Stimulated activated CD4-positive, alpha-beta T cell treated with anti-CD3 and anti-CD28 coated beads, TNF-alpha, amount 100 ng/mL, for 48 hours (primary cell): ENCODE measurements around the gene TUBB4A.

Experiments
- DNase-seq, 3 donors: peaks; one replicate each; pipeline ENCODE4 v3.0.0-alpha.2; 2020; ENCODE audit warnings: low read depth in 3 of 3

TUBB4A gene

DNA sequence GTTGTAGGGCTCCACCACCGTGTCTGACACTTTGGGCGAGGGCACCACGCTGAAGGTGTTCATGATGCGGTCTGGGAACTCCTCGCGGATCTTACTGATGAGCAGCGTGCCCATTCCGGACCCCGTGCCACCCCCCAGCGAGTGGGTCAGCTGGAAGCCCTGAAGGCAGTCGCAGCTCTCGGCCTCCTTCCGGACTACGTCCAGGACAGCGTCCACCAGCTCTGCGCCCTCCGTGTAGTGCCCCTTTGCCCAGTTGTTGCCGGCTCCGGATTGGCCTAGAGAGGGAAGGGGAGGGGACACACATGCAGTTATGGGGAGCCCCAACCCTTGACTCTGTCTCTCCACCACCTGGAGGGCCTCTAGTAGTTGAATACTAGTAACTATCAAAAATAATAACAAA lies 6.2 kb downstream of the TUBB4A start:
- DNase-seq: no peak

DNA sequence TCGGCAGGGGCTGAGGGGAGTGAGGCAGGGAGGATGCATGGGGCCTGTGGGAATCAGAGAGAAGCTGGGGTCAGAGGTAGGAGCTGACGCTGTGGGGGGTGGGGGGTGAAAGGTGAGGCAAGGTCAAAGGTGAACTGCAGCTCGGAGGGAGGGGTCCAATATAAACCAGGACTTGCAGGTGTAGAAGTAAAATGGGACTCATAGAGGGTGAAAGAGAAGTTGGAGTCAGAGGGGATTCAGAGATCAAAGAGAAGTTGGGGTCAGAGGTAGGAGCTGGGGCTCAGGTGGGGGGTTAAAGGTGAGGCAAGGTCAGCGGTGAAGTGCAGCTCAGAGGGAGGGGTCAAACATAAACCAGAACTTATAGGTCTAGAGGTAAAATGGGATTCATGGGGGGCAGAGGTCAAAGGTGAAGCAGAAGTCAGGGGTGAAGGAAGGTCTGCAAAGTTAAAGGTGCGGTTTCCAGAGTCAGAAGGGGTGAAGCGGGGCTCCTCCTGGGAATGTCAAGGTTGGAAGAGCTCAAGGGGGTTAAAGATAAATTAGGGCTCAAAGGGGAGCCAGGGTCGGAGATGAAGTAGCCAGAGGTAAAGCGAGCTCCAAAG lies 7.6 kb downstream of the TUBB4A start:
- DNase-seq: no peak

- DNase-seq: no peak
Observed at GRCh38 chr19:6491802-6492592, 10.1 kb downstream of the TUBB4A start.

GRCh38 chr19:6490134-6490533 lies 12.0 kb downstream of the TUBB4A start:
- DNase-seq: no peak

DNA sequence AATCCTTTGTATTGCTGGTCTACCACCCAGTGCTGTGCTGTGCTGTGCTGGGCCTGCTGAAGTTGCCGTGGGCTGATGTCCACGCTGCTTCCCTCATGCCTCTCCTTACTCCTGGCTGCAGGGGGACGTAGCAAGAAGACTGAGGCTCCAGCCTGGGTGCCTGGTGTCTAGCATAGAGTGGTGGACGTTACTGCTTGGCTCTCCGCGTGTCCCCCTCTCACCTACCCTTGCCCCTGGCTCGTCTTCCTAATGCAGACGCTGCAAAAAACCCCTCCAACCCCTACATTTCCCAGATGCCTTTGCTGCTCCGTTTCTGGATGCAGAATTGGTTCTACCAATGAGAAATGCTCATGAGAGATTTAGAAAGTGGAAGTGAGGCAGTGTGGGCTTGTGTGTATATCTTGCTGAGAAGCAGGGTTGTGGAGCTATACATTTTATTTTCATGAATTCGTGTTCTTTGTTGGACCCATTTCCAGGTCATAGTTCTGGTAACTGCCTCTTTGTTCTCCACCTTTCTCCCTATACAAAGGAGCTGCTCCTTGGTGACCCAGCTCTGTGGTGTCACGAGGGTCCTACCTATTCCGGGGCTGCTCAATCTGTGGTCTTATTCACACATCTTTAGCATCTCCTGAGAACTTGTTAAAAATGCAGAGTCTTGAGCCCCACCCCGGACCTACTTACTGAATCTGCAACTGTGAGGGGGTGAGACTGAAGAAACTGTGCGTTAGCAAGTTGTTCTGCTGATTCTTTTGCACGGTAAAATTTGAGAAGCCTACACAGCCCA lies 12.6 kb downstream of the TUBB4A start:
- DNase-seq: no peak

DNA sequence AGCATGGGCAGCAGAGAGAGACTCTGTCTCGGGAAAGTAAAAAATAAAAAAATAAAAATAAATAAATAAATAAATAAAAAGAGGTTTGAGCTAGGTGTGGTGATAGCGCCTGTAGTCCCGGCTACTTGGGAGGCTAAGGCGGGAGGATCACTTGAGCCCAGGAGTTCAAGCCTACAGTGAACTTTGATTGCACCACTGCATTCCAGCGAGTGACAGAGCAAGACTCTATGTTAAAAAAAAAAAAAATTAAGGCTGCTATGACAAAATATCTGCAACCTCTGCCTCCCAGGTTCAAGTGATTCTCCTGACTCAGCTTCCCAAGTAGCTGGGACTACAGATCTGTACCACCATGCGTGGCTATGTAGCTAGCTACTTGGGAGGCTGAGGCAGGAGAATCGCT lies 17.3 kb downstream of the TUBB4A start:
- DNase-seq: no peak

DNA sequence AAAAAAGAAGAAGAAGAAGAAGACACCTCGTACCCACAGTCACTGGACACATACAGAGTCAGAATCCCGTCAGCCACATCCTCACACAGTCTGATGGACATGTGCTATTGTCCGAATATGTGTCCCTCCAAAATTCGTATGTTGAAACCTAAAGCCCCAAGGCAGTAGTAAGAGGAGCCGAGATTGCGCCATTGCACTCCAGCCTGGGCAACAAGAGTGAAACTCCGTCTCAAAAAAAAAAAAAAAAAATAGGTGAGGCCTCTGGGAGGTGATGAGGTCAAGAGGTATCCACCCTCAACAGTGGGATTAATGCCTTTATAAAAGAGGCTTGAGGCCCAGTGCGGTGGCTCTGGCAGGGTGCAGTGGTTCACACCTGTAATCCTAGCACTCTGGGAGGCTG lies 17.9 kb downstream of the TUBB4A start:
- DNase-seq: no peak

DNA sequence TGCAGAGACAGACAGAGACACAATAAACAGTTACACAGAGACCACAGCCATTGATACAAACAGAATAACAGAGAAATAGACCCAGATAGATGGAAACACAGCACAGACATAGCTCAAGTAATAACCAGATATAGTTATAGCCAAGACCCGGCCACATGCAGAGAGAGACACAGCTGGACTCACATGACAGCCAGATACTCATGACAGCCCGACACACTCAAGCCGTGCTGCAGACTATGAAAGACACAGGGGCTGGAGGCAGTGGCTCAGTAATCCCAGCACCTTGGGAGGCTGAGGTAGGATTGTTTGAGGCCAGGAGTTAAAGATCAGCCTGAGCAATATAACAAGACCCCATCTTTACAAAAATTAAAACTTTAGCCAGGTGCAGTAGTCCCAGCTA lies 18.9 kb downstream of the TUBB4A start:
- no peak for DNase-seq

DNA sequence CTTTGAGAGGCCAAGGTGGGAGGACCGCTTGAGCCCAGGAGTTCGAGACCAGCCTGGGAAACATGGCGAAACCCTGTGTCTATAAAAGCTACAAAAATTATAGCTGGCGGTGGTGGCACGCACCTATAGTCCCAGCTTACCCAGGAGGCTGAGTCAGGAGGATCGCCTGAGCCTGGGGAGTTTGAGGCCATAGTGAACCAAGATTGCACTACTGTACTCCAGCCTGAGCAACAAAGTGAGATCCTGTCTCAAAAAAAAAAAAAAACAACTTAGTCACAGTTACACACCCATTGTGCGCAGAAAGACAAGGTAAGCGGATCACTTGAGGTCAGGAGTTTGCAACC lies 19.8 kb downstream of the TUBB4A start:
- DNase-seq: no peak

DNA sequence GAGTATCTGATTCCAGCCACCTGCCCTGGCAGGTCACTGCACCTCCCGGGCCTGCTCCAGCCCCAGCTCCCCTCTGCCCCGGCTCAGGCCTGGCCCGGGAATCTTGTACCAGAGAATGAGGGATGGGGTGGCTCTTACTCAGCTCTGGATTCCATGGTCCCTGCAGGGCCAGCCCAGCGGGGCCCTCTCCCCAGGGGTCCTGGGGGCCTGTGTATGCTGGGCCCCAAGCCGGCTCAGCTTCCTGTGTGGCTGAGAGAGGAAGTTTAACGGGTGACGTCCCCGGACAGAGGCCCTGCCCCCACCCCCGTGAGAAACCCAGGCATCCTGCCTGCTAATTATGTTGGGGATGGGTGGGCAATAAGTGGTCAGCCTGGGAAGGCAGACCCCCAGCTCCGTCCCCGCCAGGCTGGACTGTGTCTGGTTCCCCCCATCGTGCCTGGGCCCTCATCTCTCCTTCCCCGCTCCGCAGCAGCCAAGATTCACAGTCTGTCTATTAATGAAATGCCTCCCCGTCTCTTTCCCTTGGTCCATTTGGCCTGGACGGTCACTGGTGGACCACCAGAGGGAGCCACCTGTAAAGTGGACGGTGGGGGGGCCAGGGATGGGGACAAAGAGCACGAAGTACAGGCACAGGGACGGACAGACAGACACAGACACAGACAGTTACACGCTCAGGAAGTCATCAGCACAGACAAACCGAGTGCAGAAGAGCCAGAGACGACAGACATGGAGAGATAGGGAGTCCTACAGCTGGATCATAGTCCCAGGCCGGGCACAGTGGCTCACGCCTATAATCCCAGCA lies 20.4 kb downstream of the TUBB4A start, which contains the start of gene DENND1C:
DENND1C (minus strand) TSS at position 247 of the 802 bp plus-strand sequence; CDS start at position 155, 92 bp downstream.
- peak; percentile 26 to 64 (median 38) for DNase-seq

GRCh38 chr19:6480848-6481415 lies 21.2 kb downstream of the TUBB4A start:
- no peak for DNase-seq

DNA sequence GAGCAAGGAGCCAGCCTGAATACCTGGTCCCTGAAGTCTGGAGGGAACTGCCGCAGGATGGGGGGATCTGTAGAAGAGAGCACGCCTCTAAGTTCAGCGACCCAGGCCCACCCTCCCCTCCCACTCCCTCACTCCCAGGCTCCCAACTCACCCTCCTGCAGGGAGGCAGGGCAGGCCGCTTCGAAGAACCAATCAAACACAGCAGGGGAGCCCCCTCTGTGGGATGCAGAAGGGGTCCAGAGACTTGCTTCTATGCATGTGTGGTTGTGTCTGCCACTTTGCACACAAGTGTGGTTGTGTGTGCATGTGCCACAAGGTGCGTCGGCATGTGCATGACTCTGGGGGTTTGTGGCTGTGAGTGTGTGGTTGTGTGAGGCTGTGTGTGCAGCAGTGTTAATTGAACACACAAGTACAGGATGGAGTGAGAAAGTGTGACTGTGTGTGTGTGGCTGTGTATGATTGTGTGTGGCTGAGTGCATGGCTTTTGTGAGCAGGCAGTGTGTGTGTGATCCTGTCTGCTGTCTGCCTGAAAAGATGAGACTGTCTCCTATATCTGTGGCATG lies 22.2 kb downstream of the TUBB4A start:
- no peak for DNase-seq

GRCh38 chr19:6478815-6479214 lies 23.3 kb downstream of the TUBB4A start:
- DNase-seq: no peak

DNA sequence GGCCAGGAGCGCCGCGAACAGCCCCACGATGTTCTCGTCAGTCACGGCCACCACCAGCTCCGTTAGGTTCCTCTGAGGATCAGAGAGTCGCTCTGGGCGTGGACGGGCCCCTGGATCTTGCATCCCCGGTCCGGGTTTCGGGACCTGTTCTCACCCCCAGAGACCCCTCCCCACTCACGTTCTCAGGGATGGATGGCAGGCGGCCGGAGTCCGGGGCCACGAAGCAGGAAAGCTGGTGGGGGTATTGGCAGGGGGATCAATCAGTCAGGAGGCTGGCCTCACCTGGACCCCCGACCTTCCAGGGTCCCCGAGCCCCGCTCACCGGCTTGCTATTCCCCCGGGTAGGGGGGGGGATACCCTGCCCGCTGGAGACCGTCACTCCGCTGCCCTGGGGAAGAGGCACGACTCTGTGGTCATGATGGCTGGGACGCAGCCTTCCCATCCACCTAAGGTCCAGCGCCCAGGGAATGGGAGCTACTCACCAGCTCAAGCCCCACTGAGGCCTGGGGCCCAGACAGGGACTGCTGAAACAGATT lies 25.1 kb downstream of the TUBB4A start:
- no peak for DNase-seq

DNA sequence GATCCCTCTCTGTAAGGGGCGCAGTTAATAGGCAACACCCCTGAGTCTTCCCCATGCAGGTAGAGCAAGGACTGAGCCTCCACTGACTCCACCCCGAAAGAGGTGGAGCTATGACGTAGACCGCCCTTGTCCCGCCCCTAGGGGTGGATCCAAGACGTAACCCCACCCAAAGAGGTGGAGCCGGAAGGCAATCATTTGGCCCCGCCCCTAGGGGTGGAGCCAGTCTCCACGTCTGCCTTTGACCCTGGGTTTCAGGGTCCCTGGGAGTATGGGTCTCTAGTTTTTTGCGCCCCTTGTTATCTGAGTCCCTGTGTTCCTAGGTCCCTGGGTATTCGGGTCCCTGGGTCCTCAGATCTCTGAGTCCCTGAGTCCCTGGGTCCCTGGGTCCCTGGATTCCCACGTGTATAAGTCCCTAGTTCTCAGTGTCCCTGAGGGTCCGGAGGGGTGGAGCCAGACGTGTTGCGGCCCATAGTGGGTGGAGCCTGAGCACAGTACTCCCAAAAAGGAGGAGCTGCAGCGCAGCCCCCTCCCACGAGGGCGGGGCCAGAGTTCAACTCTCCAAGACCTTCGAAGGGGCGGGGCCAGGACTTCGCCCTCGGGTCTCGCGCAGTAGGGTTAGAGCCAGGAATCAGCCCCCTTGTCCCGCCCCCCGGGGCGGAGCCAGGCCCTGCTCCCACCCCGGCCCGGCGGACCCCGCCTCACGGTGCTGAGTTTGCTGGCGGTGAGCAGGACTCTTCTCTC lies 25.8 kb downstream of the TUBB4A start:
- peak; percentile 57 to 66 (median 61) for DNase-seq

DNA sequence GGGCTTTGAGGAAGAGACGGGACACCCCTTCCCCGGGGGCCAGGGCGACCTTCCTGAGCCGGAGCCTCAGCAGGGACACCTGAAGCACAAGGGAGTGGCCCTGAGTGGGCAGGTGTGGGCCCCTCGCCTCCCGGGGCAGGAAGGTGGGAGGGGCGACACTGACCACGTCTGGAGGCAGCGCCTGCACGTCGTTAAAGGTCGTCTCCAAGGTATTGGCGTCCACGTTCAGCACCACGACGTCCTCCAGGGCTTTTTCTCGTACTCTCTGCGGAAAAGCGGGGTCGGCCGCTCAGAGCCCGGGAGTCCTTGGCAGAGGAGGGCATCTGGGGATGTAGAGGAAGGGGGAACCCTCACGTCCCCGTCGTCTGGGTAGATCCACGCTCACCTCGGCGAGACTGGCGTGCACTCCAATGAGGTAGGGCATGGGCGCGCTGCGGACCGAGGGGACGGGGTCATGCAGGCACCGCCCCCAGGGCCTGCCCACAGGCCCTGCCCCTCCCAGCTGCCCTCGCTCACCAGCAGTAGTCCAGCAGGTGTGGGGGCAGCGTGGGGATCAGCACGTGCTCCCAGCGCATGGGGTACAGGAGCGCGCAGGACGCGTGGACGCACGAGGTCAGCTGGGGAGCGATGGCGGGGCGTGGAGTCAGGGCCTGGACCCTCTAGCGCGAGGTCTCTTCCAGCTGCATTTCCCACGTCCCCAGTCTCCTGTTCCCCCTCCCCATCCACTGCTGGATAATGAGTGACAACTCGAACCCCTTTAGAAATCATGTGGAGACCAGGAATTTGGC lies 26.6 kb downstream of the TUBB4A start:
- DNase-seq: no peak

- DNase-seq: no peak
Observed at GRCh38 chr19:6473647-6474046, 28.5 kb downstream of the TUBB4A start.

DNA sequence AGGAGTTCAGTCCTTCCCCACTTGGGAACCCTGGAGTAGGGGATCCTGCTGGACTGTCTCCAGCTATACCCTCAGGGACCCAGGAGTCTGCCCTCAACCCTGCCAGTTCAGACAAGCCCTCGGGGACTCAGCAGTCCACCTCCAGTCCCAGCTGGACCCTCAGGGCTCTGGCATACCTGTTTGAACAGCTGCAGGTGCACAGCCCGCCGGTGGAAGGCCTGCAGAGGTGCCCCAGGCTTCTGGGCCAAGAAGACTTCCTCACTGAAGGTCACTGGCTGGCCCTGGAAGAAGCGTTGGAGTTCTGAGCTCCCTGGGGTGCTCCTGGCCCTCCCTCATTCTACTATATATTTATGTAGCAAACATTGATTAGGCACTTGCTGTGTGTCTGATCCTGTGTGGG lies 29.4 kb downstream of the TUBB4A start:
- DNase-seq: no peak

GRCh38 chr19:6471076-6471475 lies 31.0 kb downstream of the TUBB4A start:
- DNase-seq: no peak
